ENCODE data around the gene ANO9.

- TF ChIP-seq, protein P1, sequence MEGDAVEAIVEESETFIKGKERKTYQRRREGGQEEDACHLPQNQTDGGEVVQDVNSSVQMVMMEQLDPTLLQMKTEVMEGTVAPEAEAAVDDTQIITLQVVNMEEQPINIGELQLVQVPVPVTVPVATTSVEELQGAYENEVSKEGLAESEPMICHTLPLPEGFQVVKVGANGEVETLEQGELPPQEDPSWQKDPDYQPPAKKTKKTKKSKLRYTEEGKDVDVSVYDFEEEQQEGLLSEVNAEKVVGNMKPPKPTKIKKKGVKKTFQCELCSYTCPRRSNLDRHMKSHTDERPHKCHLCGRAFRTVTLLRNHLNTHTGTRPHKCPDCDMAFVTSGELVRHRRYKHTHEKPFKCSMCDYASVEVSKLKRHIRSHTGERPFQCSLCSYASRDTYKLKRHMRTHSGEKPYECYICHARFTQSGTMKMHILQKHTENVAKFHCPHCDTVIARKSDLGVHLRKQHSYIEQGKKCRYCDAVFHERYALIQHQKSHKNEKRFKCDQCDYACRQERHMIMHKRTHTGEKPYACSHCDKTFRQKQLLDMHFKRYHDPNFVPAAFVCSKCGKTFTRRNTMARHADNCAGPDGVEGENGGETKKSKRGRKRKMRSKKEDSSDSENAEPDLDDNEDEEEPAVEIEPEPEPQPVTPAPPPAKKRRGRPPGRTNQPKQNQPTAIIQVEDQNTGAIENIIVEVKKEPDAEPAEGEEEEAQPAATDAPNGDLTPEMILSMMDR (IDR thresholded peaks at IDR 0.05; ENCODE audit: low read depth, low read length), result no peak
- TF ChIP-seq EZH2phosphoT487 (IDR thresholded peaks at IDR 0.05; ENCODE audit: low read depth), result no peak
Measured at GRCh38 chr11:457111-457760, 15.4 kb upstream of the ANO9 start.
